OCI-LY7 (cell line): ENCODE measurements around the gene NCAM2. TPM values are rescaled to one million over a fixed set of nuclear protein-coding genes. Genes with fewer than 3 reads are reported as not detected.

ENCODE experiments used
- BruUV-seq: library from RNA; stranded (reverse); fragments of 400-500 nt; replicated peaks from 2 replicates; lab custom pipeline; 2021; lab: Mats Ljungman, UMichigan
- CTCF ChIA-PET: fragments of 300-600 bp; sonication (Branson Sonifier 250); formaldehyde crosslinking; loops from one replicate; lab custom pipeline; 2022; ENCODE audit warnings: antibody characterized with exemption; ENCODE audit not compliant: unreplicated experiment; lab: Charles Lee
- POLR2A ChIA-PET: fragments of 300-600 bp; sonication (Branson Sonifier 250); formaldehyde crosslinking; loops from one replicate; lab custom pipeline; 2022; ENCODE audit warnings: antibody characterized with exemption; lab: Charles Lee
- DNase-seq: peaks from one replicate; pipeline ENCODE4 v3.0.0-alpha.2; 2015; ENCODE audit warnings: low spot score
- H2AFZ ChIP-seq: fragments of 200-600 bp; sonication (generic), shearing (Covaris generic); 2 replicates; pipeline ENCODE4 v1.6.1; 2014; ENCODE audit warnings: mild to moderate bottlenecking, antibody characterized with exemption, low read length, moderate library complexity
- H3K27ac ChIP-seq: fragments of 200-600 bp; sonication (generic); 2 replicates; pipeline ENCODE4 v1.5.1; 2014; ENCODE audit warnings: mixed run types, low read depth, mild to moderate bottlenecking, moderate library complexity, low read length, inconsistent platforms; ENCODE audit not compliant: poor library complexity, severe bottlenecking
- H3K36me3 ChIP-seq: fragments of 200-600 bp; sonication (generic); 2 replicates; pipeline ENCODE4 v1.6.1; 2014; ENCODE audit warnings: mild to moderate bottlenecking, antibody characterized with exemption, low read length, moderate library complexity, mixed read lengths; ENCODE audit not compliant: insufficient read depth
- H3K4me1 ChIP-seq: fragments of 200-600 bp; sonication (generic); 2 replicates; pipeline ENCODE4 v1.5.1; 2014; ENCODE audit warnings: mild to moderate bottlenecking, low read length; ENCODE audit not compliant: insufficient read depth, poor library complexity, severe bottlenecking
- H3K4me2 ChIP-seq: fragments of 200-600 bp; sonication (generic); 2 replicates; pipeline ENCODE4 v1.6.1; 2014; ENCODE audit warnings: mild to moderate bottlenecking, low read length
- H3K4me3 ChIP-seq: fragments of 200-600 bp; sonication (generic); 2 replicates; pipeline ENCODE4 v1.5.1; 2014; ENCODE audit warnings: mild to moderate bottlenecking, low read depth, low read length; ENCODE audit not compliant: poor library complexity, severe bottlenecking
- H3K79me2 ChIP-seq: fragments of 200-600 bp; sonication (generic); 2 replicates; pipeline ENCODE4 v1.6.1; 2016; ENCODE audit warnings: low read depth, mild to moderate bottlenecking, low read length, moderate library complexity, mixed read lengths; ENCODE audit not compliant: insufficient read depth
- H3K9me2 ChIP-seq: fragments of 200-600 bp; sonication (generic); 2 replicates; pipeline ENCODE4 v1.6.1; 2016; ENCODE audit warnings: mild to moderate bottlenecking, low read length, mixed read lengths; ENCODE audit not compliant: insufficient read depth
- H3K9me3 ChIP-seq: fragments of 200-600 bp; sonication (generic); 2 replicates; pipeline ENCODE4 v1.6.1; 2014; ENCODE audit warnings: mild to moderate bottlenecking, mixed run types, low read length, mixed read lengths
- H4K20me1 ChIP-seq: fragments of 200-600 bp; sonication (generic); 2 replicates; pipeline ENCODE4 v1.6.1; 2014; ENCODE audit warnings: mild to moderate bottlenecking, antibody characterized with exemption, low read length, moderate library complexity, mixed read lengths; ENCODE audit not compliant: insufficient read depth
- EZH2phosphoT487 ChIP-seq: fragments of 200-600 bp; sonication (generic); IDR thresholded peaks from 2 replicates; pipeline ENCODE4 v1.6.1; 2018; ENCODE audit warnings: low read depth, borderline replicate concordance, mild to moderate bottlenecking, mixed run types, antibody characterized with exemption, low read length, moderate library complexity, mixed read lengths
- intact Hi-C: fragments of 100-400 bp; cut with micrococcal nuclease; formaldehyde crosslinking; loops from one replicate; pipeline ENCODE4 v1.10.0; 2022; ENCODE audit not compliant: unreplicated experiment
- total RNA-seq, 2 experiments: library from RNA; depleted of rRNA in 1 of 2; stranded (reverse); fragments of >200 nt in 1 of 2; shearing (Covaris generic) in 1 of 2; gene quantifications; 2 replicates each; pipeline ENCODE4 v1.2.3, GENCODE V29; 2014 to 2022
- TF ChIP-seq, protein P1 (sequence below): fragments of 200-600 bp; sonication (generic); conservative IDR thresholded peaks from 2 replicates; pipeline ENCODE4 v1.5.1; 2014; ENCODE audit warnings: mild to moderate bottlenecking, antibody characterized with exemption, low read length, moderate library complexity, mixed read lengths

NCAM2 gene
- total RNA-seq, 2 experiments from 2014 or later = not detected

DNA sequence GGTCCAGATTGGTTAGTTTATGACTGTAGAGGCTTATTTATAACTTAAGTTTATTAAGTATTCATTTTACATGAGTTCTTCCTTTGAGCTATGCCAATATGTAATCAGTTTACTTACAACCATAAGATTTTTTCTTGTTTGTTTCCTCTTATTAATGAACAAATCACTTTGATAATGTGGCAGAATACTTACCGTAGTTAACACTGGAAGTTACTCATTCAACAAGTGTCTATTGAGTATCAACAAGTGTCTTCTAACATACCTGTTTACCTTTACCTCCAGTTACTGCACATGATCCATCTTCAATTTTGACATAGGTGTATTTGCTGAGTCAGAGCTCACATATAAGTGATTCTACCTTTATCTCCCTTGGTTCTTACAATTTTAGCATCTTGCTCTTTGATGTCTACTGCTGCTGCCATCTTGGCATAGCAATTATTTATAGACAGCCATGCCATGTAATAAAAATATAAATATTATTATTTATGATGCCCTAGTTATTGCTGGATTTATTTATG is 205.7 kb downstream of the NCAM2 start:
- H3K36me3 ChIP-seq = no peaks in the 10 kb centered on the region
- ChIA-PET CTCF (no interaction called here), POLR2A (no interaction called here)
- TF ChIP-seq, protein P1, sequence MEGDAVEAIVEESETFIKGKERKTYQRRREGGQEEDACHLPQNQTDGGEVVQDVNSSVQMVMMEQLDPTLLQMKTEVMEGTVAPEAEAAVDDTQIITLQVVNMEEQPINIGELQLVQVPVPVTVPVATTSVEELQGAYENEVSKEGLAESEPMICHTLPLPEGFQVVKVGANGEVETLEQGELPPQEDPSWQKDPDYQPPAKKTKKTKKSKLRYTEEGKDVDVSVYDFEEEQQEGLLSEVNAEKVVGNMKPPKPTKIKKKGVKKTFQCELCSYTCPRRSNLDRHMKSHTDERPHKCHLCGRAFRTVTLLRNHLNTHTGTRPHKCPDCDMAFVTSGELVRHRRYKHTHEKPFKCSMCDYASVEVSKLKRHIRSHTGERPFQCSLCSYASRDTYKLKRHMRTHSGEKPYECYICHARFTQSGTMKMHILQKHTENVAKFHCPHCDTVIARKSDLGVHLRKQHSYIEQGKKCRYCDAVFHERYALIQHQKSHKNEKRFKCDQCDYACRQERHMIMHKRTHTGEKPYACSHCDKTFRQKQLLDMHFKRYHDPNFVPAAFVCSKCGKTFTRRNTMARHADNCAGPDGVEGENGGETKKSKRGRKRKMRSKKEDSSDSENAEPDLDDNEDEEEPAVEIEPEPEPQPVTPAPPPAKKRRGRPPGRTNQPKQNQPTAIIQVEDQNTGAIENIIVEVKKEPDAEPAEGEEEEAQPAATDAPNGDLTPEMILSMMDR = no peak
- TF ChIP-seq EZH2phosphoT487 = no peak
- no TSS peak for BruUV-seq
- no peaks in the 10 kb centered on the region for H3K79me2 ChIP-seq
- no peak overlapping the region for H3K4me3 ChIP-seq
- intact Hi-C loops = no loop called here
- no peaks in the 10 kb centered on the region for H3K4me1 ChIP-seq
- H3K4me2 ChIP-seq = no peak overlapping the region
- H2AFZ ChIP-seq = no peak overlapping the region
- 0 out of 2 replicates have a peak, but pooled peaks cover 16% of the 10 kb centered on the region for H3K9me3 ChIP-seq
- H3K27ac ChIP-seq = no peak overlapping the region
- H4K20me1 ChIP-seq = no peaks in the 10 kb centered on the region
- H3K9me2 ChIP-seq = no peaks in the 10 kb centered on the region
- no peak for DNase-seq

DNA sequence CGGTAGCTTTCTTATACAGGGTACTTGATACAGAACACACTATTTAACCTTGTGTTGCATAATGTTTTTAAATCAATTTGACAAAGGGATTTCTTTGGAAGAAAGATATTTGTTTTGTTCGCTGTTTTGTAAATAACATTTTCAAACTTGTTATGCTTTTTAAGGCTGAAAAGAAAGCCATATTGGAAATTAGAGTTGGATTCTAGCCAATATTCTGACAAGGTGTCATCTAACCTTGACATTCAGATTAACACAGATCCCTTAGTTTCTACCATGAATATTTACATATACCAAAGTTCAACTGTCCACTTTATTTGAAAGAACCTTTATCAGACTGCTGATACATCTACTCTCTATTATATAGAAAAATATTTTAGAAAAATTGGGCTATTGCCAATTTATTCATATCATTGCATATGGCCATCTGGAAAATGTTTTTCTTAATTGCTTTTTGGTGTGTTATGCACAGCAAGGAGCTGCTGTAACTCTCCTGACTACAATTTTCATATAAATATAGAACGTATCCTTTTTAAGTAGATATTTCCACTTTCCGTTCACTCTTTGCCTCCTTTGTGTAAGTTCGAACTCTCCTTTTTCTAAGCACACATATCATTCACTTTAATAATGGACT is 206.3 kb downstream of the NCAM2 start:
- H3K9me3 ChIP-seq = 0 out of 2 replicates have a peak, but pooled peaks cover 16% of the 10 kb centered on the region
- H3K9me2 ChIP-seq = no peaks in the 10 kb centered on the region
- ChIA-PET CTCF (no interaction called here), POLR2A (interaction anchor here (0.7 kb wide), 1 partner anchor 14 kb away, joined by 4 read pairs; no protein-coding TSS in a partner anchor)
- no peak for DNase-seq
- no peak overlapping the region for H2AFZ ChIP-seq
- TF ChIP-seq, protein P1 = no peak
- TF ChIP-seq EZH2phosphoT487 = no peak
- H3K4me1 ChIP-seq = no peaks in the 10 kb centered on the region
- H3K36me3 ChIP-seq = no peaks in the 10 kb centered on the region
- intact Hi-C loops = no loop called here
- H3K27ac ChIP-seq = no peak overlapping the region
- H3K79me2 ChIP-seq = no peaks in the 10 kb centered on the region
- BruUV-seq = no TSS peak
- no peak overlapping the region for H3K4me3 ChIP-seq
- H3K4me2 ChIP-seq = no peak overlapping the region
- no peaks in the 10 kb centered on the region for H4K20me1 ChIP-seq

DNA sequence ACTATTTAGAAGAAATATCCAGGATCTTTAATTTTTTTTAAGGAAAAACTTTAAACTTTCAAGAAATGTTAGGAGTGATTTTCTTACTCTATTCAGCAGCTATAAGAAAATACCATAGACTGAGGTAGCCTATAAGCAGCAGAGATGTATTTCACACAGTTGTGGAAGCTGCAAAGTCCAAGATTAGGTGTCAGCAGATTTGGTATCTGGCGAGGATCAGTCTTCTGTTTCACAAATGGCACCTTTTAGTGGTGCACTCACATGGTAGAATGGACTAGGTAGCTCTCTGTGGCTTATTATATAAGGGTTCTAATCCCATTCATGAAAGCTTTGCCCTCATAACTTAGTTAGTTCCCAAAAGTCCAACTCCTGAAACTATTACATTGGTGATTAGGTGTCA is 207.4 kb downstream of the NCAM2 start:
- Histone ChIP-seq H3K4me1 (no peaks in the 10 kb centered on the region), H3K36me3 (no peaks in the 10 kb centered on the region), H3K9me3 (0 out of 2 replicates have a peak, but pooled peaks cover 22% of the 10 kb centered on the region), H3K27ac (no peak overlapping the region), H3K9me2 (no peaks in the 10 kb centered on the region), H3K79me2 (no peaks in the 10 kb centered on the region), H3K4me2 (no peak overlapping the region), H3K4me3 (no peak overlapping the region), H2AFZ (no peak overlapping the region), H4K20me1 (no peaks in the 10 kb centered on the region)
- POLR2A ChIA-PET = interaction anchor here (0.6 kb wide), 1 partner anchor 263 kb away, joined by 3 read pairs; no protein-coding TSS in a partner anchor
- CTCF ChIA-PET = no interaction called here
- no TSS peak for BruUV-seq
- DNase-seq = no peak
- TF ChIP-seq EZH2phosphoT487 = no peak
- TF ChIP-seq, protein P1 = no peak
- intact Hi-C loops = no loop called here
